GM21423 (cell line): Measurements from ENCODE around the gene CNPY4.
A peak's percentile ranks its signal among the peaks of the same experiment; 100 is the strongest.
"Not testable (repeated sequence)": the region's sequence is repeated elsewhere in the genome, so short reads cannot be mapped to it uniquely, and the experiment has no call there.

Experiments used
- ATAC-seq: cut with Tn5 transposase; IDR thresholded peaks from one replicate; pipeline ENCODE4 v1.9.1; 2021; ENCODE audit warnings: mild to moderate bottlenecking, moderate library complexity; ENCODE audit not compliant: unreplicated experiment

Gene CNPY4

DNA sequence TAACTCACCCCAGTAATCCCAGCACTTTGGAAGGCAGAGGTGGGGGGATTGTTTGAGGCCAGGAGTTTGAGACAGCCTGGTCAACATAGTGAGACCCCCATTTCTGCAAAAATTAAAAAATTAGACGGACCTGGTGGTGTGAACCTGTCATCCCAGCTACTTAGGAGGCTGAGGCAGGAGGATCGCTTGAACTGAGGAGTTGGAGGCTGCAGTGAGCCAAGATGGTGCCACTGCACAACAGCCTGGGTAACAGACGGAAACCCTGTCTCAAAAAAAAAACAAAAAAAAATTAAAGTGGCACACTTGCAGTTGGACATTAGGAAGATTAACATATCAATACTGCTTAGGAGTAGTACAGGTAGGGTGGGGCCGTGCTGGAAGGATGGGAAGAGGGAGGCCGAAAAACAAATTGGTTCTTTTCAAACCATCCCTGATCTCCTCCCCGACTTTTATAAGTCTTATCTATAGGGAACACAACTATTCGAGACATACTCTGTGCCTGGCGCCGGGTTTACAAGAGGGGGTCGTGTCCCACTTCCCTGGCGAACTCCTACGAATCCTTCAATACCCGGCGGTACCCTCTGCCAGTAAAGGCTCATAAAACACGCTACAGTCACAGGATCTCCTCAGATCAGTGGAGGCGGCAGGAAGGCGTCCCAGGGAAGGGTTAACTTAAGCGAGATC, 904 bp upstream of the CNPY4 start:
- no peak for ATAC-seq

DNA sequence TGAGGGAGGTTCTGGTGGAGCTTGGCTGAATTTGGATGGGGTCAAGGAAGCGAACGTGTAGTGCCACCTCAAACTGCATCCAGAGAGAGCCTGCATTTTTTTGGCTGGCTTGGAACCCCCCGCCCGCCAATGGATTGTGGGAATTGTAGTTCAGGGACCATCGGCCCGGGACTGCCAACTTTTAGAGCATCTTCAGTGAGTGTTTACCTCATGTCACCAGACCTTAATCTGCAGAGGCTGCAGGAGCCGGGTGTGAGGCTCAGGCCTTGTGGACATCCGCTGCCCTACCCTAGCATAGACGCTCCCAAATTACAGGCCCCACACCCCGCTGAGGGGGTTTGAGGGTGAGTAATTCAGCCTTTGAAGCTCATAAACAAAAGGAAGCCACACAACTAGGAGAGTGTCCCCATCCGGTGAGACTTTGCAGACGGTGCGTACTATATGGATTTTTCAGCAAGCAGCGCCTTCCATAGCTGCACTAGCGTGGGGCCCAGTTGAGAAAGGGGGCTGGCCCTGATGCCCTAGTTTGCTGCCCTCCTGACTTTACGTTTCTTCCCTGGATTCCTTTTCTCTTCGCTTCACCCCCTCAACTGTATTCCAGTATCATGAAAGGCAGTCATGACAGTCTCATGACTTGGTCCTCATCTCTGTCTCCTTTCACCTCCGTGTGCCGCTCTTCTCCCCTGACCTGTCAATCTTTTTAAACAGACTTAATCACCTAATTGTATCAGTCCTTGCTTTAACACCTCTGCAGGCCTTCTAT, 717 bp downstream of the CNPY4 start:
- peak; percentile 30 for ATAC-seq

DNA sequence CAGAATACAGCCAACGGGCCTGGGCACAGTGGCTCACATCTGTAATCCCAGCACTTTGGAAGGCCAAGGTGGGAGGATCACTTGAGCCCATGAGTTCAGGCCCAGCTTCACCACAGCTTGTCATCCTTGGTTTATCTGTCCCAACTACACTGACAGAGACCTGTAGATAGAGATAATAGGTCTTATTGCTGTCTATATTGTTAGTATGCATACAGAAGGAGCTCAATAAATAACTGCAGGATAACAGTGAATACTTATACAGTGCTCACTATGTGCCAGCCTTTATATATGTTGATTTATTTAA, 1.3 kb downstream of the CNPY4 start:
- no peak for ATAC-seq

DNA sequence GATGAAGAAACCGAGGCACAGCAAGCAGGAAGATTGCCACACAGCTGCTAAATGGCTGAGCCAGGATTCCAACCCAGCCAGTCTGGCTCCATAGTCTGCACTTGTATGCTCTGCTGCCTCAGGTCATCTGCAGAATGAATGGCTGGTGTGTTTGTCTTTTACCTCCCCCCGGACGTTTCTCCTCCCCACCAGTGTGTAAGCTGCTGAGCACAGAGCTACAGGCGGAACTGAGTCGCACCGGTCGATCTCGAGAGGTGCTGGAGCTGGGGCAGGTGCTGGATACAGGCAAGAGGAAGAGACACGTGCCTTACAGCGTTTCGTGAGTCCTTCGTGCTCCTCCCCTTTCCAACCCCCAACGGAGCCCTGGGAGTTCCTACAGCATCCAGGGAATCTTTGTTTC, 2.6 kb downstream of the CNPY4 start:
- no peak for ATAC-seq

DNA sequence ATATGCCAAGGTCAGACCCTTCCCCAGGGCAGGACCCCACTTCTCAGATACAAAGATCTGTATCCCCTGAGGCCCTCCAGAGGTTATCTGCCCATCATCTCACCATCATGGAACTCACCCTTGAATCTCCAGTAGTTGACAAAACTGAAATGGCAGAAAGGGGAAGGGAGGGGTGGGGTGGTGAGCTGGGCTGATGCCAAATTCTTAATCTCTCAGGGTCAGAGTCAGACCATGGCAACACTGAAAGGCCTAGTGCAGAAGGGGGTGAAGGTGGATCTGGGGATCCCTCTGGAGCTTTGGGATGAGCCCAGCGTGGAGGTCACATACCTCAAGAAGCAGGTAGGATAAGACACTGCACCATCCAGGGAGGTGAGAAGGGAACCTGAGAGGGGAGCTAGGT, 3.1 kb downstream of the CNPY4 start:
- no peak for ATAC-seq

DNA sequence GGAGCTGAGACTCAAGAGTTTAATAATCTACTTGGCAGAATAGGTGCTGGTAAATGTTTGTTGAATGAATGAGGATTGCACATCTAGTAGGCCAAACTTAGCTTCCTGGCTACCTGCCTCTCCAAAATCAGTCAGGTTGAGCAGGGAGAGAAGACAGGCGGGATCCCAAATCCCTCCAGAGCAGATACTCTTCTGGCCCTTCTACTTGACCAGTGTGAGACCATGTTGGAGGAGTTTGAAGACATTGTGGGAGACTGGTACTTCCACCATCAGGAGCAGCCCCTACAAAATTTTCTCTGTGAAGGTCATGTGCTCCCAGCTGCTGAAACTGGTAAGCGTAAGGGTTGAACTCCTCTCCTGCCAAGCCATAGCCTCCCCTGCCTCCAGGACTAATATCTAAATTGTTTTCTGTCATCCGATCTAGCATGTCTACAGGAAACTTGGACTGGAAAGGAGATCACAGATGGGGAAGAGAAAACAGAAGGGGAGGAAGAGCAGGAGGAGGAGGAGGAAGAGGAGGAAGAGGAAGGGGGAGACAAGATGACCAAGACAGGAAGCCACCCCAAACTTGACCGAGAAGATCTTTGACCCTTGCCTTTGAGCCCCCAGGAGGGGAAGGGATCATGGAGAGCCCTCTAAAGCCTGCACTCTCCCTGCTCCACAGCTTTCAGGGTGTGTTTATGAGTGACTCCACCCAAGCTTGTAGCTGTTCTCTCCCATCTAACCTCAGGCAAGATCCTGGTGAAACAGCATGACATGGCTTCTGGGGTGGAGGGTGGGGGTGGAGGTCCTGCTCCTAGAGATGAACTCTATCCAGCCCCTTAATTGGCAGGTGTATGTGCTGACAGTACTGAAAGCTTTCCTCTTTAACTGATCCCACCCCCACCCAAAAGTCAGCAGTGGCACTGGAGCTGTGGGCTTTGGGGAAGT, 5.1 kb downstream of the CNPY4 start:
- ATAC-seq: no peak

DNA sequence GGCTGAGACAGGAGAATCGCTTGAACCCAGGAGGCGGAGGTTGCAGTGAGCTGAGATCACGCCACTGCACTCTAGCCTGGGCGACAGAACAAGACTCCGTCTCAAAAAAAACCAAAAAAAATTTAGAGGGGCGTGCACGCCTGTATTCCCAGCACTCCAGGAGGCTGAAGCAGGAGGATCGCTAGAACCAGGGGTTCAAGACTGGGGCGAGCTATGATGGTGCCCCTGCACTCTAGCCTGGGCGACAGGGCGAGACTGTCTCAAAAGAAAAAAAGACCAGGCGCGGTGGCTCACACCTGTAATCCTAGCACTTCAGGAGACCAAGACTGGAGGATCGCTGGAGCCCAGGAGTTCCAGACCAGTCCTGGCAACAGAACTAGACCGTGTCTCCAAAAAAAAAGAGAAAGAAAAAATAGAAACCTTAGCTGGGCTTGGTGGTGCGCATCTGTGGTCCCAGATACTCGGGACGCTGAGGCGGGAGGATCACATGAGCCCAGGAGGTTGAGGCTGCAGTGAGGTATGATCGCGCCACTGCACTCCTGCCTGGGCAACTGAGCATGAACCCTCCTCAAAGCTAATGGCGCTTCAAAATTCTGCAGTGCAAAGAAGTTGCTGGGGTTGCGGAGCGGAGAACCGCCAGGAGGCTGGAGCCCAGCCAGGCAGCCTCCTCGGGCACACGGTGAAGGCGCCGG, 7.0 kb downstream of the CNPY4 start:
- peak; percentile 13 for ATAC-seq

DNA sequence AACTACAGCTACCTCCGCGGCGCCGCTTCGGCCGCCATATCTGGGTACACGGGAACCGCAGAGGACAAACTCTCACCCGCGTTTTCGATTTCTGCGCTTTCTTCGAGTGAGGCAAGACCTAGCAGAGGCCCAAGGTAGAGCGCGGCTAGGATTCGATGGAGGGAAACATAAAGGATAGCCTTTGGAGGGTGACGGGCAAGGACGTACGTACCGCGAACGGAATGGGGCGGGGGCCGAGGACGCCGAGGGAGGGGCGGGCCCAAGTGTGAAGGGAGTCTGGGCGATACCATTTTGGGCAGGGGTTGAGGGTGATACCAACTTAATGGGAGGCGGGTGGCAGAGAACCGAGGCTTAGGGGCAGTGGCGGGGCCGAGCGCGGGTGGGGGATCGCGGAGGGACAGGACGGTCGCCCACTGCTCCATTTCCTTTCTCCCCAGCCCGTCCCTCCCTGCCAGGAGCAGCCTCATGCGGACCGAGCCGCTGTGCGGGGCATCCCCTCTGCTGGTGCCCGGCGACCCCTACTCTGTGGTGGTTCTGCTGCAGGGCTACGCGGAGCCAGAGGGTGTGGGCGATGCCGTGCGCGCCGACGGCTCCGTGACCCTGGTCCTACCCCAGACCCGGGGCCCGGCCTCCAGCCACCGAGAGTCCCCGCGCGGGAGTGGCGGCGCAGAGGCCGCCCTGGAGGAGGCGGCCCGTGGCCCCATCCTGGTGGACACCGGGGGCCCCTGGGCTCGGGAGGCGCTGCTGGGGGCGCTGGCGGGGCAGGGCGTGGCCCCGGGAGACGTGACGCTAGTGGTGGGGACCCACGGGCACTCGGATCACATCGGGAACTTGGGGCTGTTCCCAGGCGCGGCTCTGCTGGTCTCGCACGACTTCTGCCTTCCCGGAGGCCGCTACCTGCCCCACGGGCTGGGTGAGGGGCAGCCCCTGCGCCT, 7.8 kb downstream of the CNPY4 start, which contains the start of gene MBLAC1:
MBLAC1 (plus strand) TSS at position 37 of the 935 bp plus-strand sequence; CDS start at position 466, 429 bp downstream.
- ATAC-seq: peak; percentile 54

DNA sequence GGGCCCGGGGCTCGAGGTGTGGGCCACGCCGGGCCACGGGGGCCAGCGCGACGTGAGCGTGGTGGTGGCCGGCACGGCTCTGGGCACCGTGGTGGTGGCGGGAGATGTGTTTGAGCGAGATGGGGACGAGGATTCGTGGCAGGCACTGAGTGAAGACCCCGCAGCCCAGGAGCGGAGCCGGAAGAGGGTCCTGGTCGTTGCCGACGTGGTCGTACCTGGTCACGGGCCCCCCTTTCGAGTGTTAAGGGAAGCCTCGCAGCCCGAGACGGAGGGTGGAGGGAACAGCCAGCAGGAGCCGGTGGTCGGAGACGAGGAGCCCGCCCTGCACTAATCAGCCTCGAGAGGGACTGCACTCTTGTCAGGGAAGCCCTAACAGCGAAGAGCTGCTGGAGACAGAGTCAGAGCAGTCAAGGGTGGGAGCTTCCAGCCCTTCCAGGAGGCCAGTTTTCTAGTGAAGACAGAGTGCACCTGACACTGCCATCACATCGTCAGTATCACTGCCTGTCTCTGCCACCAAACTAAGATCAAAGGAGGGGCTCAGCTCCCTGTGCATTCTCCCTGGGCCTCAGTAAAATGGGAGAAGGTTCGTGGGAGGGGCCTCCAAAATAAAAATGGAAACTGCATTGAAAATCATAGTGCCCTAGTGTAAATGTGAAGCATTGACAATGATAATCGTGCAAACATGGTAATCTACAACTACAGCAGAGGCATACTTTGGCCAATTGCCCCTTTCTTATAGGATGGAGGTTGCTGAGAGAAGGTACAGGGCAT, 8.6 kb downstream of the CNPY4 start:
- ATAC-seq: no peak

DNA sequence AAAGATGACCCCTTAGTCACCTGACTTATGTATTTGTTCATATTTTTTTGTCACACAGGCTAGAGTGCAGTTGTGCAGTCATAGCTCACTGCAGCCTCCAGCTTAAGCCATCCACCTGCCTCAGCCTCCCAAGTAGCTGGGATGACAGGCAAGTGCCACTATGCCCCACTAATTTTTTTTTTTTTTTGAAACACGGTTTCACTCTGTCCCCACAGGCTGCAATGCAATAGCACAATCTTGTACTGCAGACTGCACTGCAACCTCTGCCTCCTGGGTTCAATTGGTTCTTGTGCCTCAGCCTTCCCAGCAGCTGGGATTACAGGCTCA, 9.2 kb downstream of the CNPY4 start:
- no peak for ATAC-seq

DNA sequence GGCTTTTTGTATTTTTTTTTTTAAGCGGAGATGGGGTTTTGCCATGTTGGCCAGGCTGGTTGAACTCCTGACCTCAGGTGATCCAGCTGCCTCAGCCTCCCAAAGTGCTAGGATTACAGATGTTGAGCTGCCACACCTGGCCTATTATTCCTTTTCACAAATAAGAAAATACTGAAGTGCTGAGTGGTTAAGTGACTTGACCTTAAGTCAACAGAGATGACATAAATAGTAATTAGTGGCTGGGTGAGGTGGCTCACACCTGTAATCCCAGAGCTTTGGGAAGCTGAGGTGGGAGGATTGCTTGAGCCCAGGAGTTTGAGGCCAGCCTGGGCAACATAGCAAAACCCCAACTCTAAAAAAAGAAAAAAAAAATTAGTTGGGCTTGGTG, 10.8 kb downstream of the CNPY4 start:
- ATAC-seq: not testable (repeated sequence)

DNA sequence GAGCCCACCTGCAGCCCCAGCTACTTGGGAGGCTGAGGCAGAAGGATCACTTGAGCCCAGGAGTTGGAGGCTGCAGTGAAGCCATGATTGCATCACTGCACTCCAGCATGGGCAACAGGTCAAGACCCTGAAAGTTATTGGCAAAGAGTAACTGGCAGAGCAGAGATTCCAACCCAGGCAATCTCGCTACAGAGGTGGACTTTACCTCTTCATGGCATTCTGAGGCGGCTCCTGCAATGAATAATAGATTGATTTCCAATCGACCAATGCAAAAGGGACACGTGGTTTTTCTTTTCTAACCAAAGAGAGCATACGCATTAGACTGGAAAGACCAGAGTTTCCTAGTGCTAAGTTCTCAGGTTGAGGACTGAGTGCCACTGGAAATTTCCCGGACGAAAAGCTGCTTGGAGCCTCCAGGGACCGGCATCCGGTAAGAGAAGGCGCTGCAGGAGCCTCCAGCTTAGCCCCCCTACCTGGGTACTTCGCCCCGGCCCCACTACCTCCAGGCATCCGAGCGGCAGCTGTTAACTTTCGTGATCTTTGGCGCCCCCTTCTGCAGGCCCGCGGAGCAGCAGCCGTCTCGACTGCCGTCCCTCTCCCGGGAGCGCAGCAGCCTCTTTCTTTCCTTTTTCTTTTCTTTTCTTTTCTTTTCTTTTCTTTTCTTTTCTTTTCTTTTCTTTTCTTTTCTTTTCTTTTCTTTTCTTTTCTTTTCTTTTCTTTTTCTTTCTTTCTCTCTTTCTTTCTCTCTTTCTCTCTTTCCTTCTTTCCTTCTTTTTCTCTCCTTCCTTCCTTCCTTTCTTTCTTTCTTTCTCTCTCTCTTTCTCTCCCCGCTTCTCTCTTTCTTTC, 11.4 kb downstream of the CNPY4 start:
- no peak for ATAC-seq

DNA sequence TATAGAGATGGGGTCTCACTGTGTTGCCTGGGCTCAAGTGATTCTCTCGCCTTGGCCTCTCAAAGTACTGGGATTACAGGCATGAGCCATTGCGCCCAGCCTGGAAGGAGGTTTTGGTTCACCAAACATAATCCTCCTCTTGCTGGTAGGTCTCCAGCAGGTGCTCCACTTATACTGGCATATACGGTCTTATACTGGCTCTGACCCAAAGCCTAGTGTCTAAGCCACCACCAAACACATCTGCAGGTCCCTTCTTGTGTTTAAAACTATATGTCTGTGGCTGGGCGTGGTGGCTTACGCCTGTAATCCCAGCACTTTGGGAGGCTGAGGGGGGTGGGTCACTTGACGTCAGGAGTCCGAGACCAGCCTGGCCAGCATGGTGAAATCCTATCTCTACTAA, 12.7 kb downstream of the CNPY4 start:
- ATAC-seq: no peak

DNA sequence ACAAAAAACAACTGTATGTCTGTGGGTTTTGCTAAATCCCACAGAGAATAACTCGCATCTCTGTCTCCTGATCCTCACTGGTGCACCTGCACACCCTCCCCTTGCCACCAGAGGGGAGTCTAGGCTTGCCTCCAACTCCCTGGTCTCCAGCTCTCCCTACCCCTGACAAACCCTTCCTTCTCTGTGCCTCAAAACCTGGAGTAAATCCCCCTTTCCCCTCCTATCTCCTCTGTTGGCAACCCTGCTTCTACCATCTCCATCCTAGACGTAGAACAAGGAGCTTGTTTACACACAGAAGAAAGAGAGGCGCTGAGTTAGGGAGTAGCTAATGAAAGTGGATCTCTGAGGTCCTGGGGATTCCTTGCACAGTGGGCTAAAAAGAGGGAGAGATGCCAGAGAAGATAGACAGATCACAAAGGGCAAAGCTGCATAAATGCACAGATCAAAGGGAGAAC, 13.3 kb downstream of the CNPY4 start:
- no peak for ATAC-seq

DNA sequence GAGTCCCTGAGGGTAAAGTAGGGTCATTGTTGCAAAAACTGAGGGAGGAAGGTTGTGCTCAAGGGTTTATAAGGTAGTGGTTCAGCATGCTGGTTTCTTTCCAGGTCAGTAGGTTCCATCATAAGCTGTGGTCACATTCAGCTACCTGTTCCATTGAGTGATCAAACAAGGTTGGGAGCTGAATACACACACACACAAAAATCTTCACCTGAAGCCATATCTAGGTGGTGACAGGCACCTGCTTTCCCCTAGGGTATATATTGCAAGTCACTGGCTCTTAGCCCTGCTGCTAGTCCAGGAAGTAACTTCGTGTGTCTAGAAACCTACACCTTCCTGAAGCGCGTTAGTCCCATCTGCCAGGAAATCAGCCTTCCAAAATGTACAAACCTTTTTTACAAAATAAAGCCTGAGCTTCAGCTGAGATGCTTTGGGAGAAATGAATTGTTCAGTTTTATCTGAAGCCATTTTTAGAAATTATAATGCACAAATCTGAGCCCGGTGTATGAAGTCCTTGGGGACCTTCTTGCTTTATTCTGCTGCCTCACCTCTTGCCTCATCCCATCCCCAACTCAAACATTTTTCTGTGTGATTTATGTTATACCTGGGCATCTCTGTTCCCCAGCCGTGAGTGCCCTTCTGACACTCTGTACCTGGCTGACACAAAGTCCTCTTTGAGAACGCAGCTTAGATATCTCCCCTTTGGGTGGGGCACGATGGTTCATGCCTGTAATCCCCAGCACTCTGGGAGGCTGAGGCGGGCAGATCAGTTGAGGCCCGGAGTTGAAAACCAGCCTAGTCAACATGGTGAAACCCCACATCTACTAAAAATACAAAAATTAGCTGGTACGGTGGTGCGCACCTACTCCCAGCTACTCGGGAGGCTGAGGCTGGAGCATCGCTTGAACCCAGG, 18.7 kb downstream of the CNPY4 start:
- ATAC-seq: no peak

DNA sequence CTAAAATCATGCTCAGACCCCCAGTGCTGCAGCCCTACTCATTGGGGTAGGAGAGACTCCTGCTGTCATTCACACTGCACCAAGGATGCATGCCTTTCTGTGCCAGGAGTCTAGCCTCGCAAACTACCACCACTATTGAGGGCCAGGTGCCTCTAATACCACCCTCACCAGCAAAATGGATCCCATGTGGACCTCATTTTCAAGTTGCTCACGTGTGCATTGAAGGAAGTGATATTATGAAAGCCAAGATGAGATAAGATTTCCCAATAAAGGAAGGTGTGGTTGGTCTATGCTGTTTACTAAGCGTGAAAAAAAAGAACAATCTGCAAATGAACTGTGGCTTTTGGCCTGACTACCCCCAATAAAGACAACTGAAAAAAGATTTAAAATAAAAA, 22.1 kb downstream of the CNPY4 start:
- ATAC-seq: no peak

DNA sequence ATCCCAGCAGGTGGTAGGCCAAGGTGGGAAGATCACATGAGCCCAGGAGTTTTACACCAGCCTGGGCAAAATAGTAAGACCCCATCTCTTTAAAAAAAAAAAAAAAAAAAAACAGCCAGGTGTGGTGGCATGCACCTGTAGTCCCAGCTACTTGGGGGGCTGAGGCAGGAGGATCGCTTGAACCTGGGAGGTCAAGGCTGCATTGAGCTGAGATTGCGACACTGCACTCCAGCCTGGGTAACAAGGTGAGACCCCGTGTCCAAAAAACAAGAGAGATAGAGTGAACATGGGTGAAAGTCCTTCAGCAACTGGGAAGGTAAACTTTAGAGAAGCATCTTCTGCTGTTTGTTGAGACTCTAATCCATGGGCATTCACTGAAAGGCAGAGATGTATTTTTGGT, 23.0 kb downstream of the CNPY4 start:
- no peak for ATAC-seq
